T-helper 1 cell treated with Interleukin-12 subunit alpha and Interleukin-12 subunit beta and Interleukin-4 antibody, amounts not matched to agents 30 μg/mL and 1 μg/mL, for 36 hours (primary cell): ENCODE measurements around the gene CUTA.
"Not testable (repeated sequence)": the region's sequence is repeated elsewhere in the genome, so short reads cannot be mapped to it uniquely, and the experiment has no call there.

Experiments
- H3K27ac Mint-ChIP-seq: one replicate; pipeline ENCODE4 v1.8.0; 2021; ENCODE audit warnings: mild to moderate bottlenecking, mixed read lengths
- H3K27me3 Mint-ChIP-seq: one replicate; pipeline ENCODE4 v1.8.0; 2021; ENCODE audit warnings: low read depth, mixed read lengths
- H3K36me3 Mint-ChIP-seq: one replicate; pipeline ENCODE4 v1.8.0; 2021; ENCODE audit warnings: low read depth, mixed read lengths
- H3K4me1 Mint-ChIP-seq: one replicate; pipeline ENCODE4 v1.8.0; 2021; ENCODE audit warnings: low read depth, mixed read lengths
- H3K4me3 Mint-ChIP-seq: one replicate; pipeline ENCODE4 v1.8.0; 2021; ENCODE audit warnings: mild to moderate bottlenecking, moderate library complexity, mixed read lengths
- H3K9me3 Mint-ChIP-seq: one replicate; pipeline ENCODE4 v1.8.0; 2021; ENCODE audit warnings: mixed read lengths

CUTA gene

DNA sequence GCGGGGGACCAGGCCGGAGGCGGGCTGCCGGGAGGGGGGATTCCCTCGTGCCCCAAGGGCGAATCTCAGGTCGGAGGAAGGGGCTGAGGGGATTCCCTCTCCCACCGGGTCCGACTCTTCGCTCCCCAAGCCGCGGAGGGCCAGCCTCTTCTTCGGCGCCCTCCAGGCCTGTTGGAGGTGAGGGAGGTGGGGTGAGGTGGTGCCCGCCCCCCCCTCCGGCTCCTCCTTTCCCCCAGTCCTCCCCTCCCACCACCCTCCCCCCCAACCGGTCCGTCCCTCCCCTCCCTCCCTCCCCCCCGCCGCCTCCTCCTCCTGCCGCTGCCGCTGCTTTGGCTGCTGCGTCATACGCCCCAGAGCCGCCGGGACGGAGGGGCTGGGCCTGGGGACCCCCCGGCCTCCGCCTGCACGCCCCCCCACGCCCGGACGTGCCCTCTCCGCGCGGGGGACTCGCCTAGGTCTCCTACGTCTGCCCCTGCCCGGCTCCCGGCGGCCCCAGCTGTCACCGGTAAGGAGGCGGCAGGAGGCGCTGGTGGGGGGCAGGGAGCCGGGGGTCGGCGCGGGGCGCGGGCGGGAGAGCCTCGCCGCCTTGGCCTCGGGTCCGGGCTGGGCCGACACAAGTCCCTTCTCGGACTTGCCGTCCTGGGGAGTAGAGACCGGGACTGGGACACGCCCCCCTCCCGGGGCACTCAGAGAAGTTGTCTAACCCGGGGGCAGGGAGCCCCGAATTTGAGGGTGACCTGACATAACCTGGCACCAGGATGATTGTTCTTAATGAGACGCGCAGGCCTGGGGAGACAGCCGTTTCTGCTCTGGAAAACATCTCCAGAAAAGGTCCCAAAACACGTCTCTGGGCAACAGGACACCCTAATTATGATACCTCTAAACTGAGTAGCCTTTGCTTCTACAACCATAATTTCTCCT, 6.9 kb downstream of the CUTA start, which contains the start of gene PHF1:
Gene PHF1 (plus strand): TSS at position 304 of the 921 bp plus-strand sequence. CDS start 1,250 bp downstream, outside the sequence.
- peaks cover 42% of the 10 kb centered on the region for H3K36me3 Mint-ChIP-seq
- peak within 1 kb of the TSS; percentile 99 for H3K27ac Mint-ChIP-seq
- H3K4me1 Mint-ChIP-seq = peaks cover 38% of the 10 kb centered on the region
- H3K4me3 Mint-ChIP-seq = peak within 1 kb of the TSS; percentile 93
- no peaks in the 10 kb centered on the region for H3K27me3 Mint-ChIP-seq
- H3K9me3 Mint-ChIP-seq = no peaks in the 10 kb centered on the region

DNA sequence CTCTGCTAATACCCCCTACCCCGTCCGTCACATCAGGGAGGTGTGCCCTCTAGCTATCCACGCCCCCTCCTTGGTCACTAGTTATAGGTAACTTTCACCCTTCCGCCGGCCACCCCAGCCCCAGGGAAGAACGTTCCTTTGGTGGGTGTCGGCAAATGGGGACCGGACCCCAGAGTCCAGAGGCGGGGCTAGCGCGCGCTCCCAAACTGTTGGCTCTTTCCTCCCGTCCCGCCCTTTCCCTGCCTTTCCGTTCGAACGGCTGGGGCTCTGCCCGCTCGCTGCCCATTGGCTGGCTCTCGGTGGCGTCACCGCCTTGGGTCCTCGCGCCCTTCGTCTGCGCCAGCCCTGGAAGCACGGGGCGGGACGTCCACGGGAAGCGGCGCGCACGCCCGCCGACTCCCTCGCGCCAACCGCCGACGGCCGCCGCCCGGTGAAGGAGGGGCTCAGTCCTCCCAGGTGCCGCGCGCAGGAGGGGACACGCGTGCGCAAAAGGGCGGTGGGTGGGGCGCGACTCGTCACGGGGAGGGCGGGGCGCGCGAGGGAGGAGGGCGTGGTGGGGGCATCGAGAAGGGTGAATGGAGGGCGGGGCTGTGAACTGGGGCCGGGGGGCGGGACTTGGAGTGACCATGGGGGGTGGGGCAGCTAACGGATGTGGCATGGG, 7.7 kb downstream of the CUTA start:
- Mint-ChIP-seq H3K27me3 (no peaks in the 10 kb centered on the region), H3K36me3 (peaks cover 44% of the 10 kb centered on the region), H3K4me3 (peak overlapping the region; percentile 93), H3K9me3 (no peaks in the 10 kb centered on the region), H3K27ac (peak overlapping the region; percentile 99), H3K4me1 (peaks cover 37% of the 10 kb centered on the region)

DNA sequence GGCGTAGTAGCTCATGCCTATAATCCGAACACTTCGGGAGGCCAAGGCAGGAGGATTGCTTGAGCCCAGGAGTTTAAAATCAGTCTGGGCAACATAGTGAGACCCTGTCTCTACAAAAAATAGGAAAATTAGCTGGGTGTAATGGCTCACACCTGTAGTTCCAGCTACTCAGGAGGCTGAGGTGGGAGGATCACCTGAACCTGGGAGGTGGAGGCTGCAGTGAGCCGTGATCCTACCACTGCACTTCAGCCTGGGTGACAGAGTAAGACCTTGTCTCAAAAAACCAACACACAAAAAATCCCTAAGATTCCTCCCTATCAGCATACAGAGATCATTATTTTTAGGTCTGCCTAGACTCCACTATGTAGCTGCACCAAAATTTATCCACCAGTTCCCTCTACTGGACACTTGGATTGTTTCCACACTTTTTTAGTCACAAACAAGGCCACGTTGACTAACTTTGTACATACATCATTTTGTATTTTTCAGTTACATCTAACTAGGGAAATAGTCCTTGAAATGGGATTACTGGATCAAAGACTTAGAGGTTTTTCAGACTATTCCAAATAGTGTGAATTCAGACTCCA, 10.7 kb downstream of the CUTA start:
- no peak overlapping the region for H3K27ac Mint-ChIP-seq
- no peak overlapping the region for H3K4me3 Mint-ChIP-seq
- no peaks in the 10 kb centered on the region for H3K9me3 Mint-ChIP-seq
- H3K36me3 Mint-ChIP-seq = peaks cover 43% of the 10 kb centered on the region
- H3K4me1 Mint-ChIP-seq = peaks cover 22% of the 10 kb centered on the region
- H3K27me3 Mint-ChIP-seq = no peaks in the 10 kb centered on the region

DNA sequence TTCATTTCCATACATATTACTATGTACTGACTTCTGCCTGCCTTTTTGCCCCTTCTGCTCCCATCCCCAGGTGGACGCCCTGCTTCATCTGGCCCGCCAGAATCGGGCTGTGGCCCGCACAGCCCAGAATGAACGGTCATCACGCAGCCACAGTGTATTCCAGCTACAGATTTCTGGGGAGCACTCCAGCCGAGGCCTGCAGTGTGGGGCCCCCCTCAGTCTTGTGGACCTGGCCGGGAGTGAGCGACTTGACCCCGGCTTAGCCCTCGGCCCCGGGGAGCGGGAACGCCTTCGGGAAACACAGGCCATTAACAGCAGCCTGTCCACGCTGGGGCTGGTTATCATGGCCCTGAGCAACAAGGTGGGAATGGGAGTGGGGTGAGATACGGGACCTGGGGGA, 11.8 kb downstream of the CUTA start:
- peaks cover 43% of the 10 kb centered on the region for H3K36me3 Mint-ChIP-seq
- no peak overlapping the region for H3K27ac Mint-ChIP-seq
- peaks cover 16% of the 10 kb centered on the region for H3K4me1 Mint-ChIP-seq
- no peak overlapping the region for H3K4me3 Mint-ChIP-seq
- H3K9me3 Mint-ChIP-seq = no peaks in the 10 kb centered on the region
- no peaks in the 10 kb centered on the region for H3K27me3 Mint-ChIP-seq

DNA sequence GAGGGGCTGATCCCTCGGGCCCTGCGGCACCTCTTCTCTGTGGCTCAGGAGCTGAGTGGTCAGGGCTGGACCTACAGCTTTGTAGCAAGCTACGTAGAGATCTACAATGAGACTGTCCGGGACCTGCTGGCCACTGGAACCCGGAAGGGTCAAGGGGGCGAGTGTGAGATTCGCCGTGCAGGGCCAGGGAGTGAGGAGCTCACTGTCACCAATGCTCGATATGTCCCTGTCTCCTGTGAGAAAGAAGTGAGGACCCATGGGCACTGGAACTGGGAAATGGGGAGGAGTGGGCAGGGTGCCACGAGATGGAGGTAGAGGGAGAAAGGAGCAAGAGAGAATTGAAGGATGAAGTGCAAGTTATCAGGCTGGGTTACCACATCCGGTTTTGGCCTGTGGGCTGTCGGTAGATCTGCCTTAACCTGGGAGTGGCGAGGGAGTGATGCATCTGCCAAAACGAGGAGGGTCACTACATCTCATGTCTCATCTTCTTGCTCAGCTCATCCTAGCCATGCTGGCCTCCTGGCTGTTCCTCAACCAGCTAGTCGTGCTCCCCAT, 12.4 kb downstream of the CUTA start:
- Mint-ChIP-seq H3K4me3 (no peak overlapping the region), H3K4me1 (peaks cover 16% of the 10 kb centered on the region), H3K27me3 (no peaks in the 10 kb centered on the region), H3K36me3 (peaks cover 43% of the 10 kb centered on the region), H3K9me3 (no peaks in the 10 kb centered on the region), H3K27ac (peak overlapping the region; percentile 39)

DNA sequence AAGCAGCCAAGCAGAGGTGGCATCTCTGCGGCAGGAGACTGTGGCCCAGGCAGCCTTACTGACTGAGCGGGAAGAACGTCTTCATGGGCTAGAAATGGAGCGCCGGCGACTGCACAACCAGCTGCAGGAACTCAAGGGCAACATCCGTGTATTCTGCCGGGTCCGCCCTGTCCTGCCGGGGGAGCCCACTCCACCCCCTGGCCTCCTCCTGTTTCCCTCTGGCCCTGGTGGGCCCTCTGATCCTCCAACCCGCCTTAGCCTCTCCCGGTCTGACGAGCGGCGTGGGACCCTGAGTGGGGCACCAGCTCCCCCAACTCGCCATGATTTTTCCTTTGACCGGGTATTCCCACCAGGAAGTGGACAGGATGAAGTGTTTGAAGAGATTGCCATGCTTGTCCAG, 13.0 kb downstream of the CUTA start:
- Mint-ChIP-seq H3K9me3 (no peaks in the 10 kb centered on the region), H3K4me3 (no peak overlapping the region), H3K27me3 (no peaks in the 10 kb centered on the region), H3K27ac (no peak overlapping the region), H3K36me3 (peaks cover 41% of the 10 kb centered on the region), H3K4me1 (peaks cover 13% of the 10 kb centered on the region)

DNA sequence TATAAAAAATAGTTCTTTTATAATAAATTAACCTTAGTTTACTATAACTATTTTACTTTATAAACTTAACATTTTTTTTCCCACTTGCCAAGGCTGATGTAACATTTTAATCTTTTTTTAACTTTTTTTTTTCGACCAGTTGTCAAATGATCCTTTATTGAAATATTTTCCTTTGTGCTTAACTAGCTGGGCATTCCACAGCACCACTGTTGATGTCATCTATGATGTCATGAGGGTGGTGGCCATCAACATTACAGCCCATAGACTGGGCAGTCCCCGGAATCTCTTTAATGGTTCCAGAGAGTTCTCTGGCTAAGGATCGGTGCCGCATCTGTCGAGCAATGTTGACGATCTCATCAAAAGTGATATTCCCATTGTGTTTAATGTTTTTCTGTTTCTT, 18.0 kb downstream of the CUTA start:
- not testable (repeated sequence) for H3K9me3 Mint-ChIP-seq, H3K4me3 Mint-ChIP-seq, H3K27ac Mint-ChIP-seq, H3K27me3 Mint-ChIP-seq
- Mint-ChIP-seq H3K4me1 (peaks cover 17% of the 10 kb centered on the region), H3K36me3 (peaks cover 22% of the 10 kb centered on the region)

DNA sequence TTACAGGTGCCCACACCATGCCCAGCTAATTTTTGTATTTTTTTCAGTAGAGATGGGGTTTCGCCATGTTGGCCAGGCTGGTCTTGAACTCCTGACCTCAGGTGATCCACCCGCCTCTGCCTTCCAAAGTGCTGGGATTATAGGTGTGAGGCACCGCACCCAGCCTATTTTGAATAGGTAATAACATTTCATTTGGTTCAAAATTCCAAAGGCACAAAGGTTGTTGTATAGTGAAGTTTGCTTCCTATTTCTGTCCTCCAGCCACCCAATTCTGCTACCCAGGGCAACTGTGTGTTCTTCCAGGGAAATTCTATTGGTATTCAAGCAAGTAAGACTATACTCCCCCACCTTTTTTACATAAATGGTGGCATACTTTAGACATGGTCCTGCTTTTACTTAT, 19.3 kb downstream of the CUTA start:
- Mint-ChIP-seq H3K36me3 (peaks cover 16% of the 10 kb centered on the region), H3K4me1 (peaks cover 24% of the 10 kb centered on the region), H3K27ac (peak overlapping the region; percentile 43)
- not testable (repeated sequence) for H3K9me3 Mint-ChIP-seq, H3K27me3 Mint-ChIP-seq, H3K4me3 Mint-ChIP-seq

DNA sequence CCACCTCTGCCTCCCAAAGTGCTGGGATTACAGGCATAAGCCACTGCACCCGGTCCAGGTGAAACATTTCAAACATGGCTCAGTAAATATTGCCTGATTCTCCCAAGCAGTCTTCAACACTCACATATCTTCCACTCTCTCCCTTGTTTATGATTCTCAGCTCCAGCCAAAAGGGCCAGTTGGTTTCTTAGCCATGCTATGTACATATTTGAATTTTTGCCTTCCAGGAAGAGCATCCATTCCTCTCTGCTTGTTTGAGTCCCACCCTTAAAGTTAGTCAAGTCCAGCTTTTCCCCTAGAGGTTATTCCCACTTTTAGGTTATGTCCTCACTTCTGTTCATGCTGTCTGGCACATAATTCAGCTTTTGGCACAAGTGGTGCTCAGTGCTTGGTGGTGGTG, 20.4 kb downstream of the CUTA start:
- Mint-ChIP-seq H3K36me3 (peaks cover 17% of the 10 kb centered on the region), H3K4me1 (peaks cover 31% of the 10 kb centered on the region), H3K27me3 (no peaks in the 10 kb centered on the region), H3K27ac (peak overlapping the region; percentile 62), H3K4me3 (no peak overlapping the region), H3K9me3 (no peaks in the 10 kb centered on the region)

DNA sequence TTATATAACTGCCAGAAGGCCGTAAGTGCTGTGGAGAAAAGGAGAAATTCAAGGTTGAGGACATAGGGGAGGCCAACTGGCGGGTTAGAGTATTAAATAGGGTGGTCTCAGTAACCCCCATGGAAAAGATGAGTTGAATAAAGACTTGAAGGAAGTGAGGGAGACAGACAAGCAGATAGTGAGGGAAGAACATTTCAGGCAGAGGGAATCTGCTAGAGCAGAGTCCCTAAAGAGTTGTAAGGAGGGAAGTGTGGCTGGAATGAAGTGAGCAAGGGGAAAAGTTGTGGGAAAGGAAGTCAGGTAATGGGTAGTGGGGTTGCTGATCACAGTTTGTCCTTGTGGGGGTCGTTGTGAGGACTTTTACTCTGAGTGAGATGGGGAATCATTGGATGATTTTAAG, 24.9 kb downstream of the CUTA start:
- no peaks in the 10 kb centered on the region for H3K9me3 Mint-ChIP-seq
- peak overlapping the region; percentile 88 for H3K4me3 Mint-ChIP-seq
- peaks cover 45% of the 10 kb centered on the region for H3K4me1 Mint-ChIP-seq
- peaks cover 4% of the 10 kb centered on the region for H3K27me3 Mint-ChIP-seq
- H3K36me3 Mint-ChIP-seq = peaks cover 18% of the 10 kb centered on the region
- H3K27ac Mint-ChIP-seq = peak overlapping the region; percentile 94

DNA sequence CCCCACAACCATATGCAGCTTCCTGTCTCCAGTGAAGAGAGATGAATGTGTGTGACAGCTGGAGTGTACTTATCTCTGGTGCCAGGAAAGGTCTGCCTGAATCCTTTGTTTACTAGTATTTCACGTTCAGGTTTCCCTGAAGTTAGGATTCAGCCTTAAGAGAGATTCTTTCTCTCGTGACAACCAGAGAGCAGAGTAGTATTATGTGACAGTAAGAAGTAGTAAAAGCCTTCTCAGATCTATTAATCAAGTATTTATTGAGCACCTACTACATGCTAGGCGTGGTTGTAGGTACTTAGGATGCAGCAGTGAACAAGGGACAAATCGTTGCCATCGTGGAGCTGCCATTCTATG, 25.3 kb downstream of the CUTA start:
- Mint-ChIP-seq H3K4me3 (peak overlapping the region; percentile 88), H3K27me3 (peaks cover 4% of the 10 kb centered on the region), H3K27ac (peak overlapping the region; percentile 94), H3K36me3 (peaks cover 13% of the 10 kb centered on the region), H3K4me1 (peaks cover 41% of the 10 kb centered on the region), H3K9me3 (no peaks in the 10 kb centered on the region)

DNA sequence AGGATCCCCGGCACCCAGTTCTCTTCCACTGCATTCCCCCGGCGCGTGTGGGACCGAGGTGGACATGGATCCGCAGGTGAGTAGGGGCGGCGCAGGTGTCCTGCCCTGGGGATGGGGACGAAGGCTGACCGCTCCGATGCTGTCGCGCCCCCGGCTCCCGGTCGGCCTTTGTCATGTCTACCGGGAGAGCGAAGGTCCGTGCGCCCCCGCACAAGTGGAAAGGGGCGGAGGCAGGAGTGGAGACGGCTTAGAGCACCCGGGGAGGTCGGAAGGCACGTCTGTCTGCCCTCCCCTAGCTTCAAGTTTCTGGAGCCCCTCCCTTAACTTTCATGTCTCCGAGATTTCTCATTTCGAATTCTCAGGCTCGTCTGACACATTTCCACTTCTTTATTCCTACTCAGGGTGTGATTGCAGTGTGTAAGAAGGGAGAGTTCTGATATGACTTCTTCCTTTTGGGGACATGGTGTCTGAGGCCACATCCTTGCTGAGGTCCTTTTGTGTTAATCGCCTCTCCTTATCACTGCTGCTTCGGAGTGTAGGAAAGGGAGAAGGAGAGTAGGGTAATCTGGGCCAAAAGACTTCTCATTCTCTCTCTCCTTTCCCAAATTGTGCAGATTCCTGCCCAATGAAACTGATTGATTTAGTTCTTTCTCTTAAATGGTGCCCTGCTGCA, 25.8 kb downstream of the CUTA start:
- Mint-ChIP-seq H3K27me3 (peaks cover 4% of the 10 kb centered on the region), H3K4me1 (peaks cover 40% of the 10 kb centered on the region), H3K4me3 (peak overlapping the region; percentile 88), H3K36me3 (peaks cover 13% of the 10 kb centered on the region), H3K9me3 (no peaks in the 10 kb centered on the region), H3K27ac (peak overlapping the region; percentile 94)

DNA sequence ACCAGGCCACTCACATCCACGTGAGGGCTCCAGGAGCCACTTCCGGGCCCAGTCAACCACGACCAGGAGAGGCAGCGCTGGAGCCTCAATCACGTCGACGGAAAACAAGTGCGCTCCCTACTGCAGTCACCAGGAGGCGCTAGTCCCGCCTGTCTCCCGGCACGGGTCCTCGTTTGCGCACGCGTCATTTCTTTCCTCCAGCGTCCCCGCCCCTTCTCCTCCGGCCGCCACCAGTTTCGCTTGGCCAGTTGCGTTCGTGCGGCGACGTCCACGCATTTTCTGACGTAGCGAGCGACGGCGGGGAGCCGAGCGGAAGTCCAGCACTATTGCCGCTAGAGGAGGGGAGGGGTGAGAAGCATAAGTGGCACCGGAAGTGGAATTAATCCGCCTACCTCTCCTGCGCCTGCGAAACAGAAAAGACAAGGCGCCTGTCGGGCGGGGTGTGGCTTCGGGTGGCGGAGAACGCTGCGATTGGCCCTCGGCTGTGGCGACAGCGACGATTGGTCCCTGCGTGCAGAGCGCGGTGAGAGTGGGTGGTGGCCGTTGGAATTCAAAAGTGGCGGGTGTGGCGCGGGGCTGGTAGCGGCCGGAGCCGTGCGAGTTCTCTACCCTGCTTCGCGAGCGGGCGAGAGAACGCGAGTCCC, 26.5 kb downstream of the CUTA start, which contains the start of gene KIFC1:
Gene KIFC1 (plus strand): TSS at position 546 of the 644 bp plus-strand sequence. CDS start 163 bp downstream, outside the sequence.
- Mint-ChIP-seq H3K9me3 (no peaks in the 10 kb centered on the region), H3K27ac (peak within 1 kb of the TSS; percentile 94), H3K36me3 (peaks cover 13% of the 10 kb centered on the region), H3K27me3 (peaks cover 4% of the 10 kb centered on the region), H3K4me1 (peaks cover 40% of the 10 kb centered on the region), H3K4me3 (peak within 1 kb of the TSS; percentile 88)
